Measurements from ENCODE around the gene AOPEP.

- no peak for TF ChIP-seq CTCF (IDR thresholded peaks at IDR 0.05; ENCODE audit: low read depth, low read length, poor library complexity, severe bottlenecking)
- TF ChIP-seq EZH2phosphoT487 (IDR thresholded peaks at IDR 0.05; ENCODE audit: borderline replicate concordance, low read length): no peak
Observed at GRCh38 chr9:95088421-95089161, 362.1 kb downstream of the AOPEP start.

All from DOHH2 (cell line).